ENCODE results near the gene OGFOD3.
"Not testable (repeated sequence)": the region's sequence is repeated elsewhere in the genome, so short reads cannot be mapped to it uniquely, and the experiment has no call there.

Gene OGFOD3, protein sequence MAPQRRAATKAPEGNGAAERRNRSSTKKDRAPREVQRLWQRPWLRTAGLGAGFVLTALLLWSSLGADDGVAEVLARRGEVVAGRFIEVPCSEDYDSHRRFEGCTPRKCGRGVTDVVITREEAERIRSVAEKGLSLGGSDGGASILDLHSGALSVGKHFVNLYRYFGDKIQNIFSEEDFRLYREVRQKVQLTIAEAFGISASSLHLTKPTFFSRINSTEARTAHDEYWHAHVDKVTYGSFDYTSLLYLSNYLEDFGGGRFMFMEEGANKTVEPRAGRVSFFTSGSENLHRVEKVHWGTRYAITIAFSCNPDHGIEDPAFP

DNA sequence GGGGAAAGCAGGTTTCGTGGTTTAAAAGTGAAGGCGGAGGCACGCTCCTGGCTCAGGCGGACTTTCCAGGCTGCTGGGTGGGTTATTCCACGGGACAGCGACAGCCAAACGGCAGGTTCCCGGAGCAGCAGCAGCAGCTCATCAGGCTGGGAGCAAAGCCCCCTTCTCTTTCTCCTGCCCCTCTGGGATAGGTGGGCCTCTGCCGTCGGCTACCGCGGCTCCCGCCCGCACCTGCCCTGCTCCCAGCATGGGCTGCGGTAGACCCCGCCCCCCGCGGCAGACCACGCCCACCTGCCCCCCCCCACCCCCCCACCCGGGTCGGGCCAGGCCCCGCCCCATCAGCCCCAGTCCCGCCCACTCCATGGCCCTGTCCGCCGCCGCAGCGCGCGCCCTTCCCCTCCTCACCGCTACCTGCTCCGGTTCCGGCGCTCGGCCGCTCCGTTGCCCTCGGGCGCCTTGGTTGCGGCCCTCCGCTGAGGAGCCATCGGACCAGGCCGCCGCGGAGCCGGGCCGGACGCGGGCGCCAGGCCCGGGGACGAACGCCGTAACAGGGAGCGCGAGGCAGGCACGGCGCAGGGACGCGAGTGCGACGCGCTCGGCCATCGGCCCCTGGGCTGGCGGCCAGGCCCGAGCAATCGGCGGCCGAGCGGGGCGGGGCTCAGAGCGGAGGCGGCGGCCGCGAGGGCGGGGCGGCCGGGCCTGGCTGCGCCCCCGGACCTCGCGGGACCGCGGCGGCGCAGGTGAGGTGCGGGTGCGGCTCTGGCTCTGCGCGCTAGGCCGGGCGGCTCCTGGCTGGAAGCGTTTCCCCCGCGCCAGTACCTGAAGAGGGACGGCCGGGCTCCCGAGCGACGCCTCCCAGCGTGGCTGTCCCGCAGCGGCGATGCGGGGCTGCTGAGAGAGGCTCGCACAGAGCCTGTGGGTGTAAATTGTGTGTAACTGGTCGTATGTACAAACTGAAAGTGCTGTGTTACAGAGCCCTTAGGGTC, at the start of gene OGFOD3, which contains the start of gene HEXD:
Gene OGFOD3 (minus strand): TSS at position 586 of the 986 bp plus-strand sequence. CDS start 101 bp downstream, at position 485.
Gene HEXD (plus strand): TSS at position 347 of the 986 bp plus-strand sequence. CDS start 1,453 bp downstream, outside the sequence.
- DNase-seq, result no peak

DNA sequence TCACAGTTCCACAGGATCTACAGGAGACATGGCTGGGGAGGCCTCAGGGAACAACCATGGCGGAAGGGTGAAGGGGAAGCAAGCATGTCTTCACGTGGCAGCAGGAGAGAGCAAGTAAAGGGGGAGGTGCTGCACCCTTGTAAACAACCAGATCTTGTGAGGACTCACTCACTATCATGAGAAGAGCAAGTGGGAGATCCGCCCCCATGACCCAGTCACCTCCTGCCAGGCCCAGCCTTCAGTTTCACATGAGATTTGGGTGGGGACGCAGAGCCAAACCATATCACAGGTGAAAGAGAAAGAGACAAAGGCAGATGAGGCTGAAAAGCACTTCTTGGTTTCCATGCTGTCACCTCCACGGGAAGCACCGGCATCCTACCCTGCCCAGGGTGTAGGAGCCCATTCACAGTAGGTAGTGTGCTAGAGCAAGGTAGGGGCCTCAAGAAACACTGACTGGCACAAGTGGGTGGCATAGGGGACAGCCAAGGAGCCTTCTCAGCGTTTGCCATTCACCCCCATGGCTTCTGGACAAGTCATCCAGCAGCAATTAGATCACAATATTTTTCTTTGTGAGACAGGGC, 46.7 kb upstream of the OGFOD3 start:
- no peak for DNase-seq

DNA sequence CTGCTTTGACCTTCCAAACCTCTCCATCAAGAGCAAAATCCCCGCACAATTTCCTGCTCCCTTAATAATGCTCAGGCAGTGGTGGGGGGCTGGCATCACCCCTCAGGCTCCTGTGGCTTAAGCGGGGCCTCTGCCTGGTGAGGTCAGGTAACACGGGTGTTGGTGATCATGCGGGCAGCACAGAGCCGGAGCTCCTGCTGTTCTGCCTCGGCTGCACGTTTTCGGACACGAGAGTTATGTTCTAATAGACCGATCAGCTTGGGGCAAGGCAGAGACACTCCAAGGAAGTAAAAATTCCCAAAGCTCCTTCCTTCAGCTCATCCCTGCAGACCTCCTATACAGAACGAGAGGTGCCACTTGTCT, 46.2 kb upstream of the OGFOD3 start:
- DNase-seq, result no peak

DNA sequence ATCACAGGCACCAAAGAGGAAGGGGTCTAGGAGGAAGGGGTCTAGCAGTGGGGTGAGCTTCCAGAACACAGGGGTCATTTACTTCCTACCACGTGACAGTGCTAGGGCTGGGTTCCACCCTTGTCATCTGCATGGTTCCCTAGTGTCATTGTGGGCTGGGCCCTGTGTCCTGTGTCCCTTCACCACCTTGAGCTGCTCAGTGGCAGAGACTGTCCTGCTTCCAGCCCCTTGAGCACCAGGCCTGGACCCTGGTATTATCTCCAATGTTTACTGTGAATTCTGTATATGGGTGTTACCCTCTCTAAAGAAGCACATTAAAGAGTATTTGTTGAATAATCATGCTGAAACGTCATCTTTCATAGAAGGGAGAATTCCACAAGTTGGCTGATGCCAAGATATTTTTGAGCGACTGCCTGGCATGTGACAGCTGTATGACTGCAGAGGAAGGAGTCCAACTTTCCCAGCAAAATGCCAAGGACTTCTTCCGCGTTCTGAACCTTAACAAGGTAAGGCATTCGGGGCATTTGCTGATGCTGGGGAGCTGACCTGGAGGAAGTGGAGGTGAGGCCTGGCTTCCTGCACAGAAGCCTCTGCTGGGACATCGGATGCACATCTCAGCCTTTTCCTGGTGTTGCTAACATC, 45.7 kb upstream of the OGFOD3 start:
- no peak for DNase-seq

DNA sequence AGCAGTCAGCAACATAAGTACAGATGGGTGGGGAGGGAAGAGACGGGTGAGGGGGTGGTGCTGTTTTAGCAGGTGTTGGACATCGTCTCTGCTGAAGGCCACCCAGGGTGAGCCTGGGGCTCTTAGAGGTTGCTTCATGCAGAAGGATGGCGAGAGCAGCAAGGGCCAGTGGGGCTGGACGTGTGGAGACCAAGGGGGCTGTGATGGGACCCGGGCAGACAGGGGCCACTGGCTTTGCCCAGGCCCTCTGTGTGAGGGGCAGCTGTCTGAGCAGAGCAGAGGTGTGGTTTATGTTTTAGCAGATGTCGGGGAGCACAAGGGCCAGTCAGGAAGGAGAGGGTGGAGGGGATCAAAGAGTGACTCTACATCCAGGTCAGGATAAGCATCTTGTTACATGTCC, 45.0 kb upstream of the OGFOD3 start:
- DNase-seq, result no peak

DNA sequence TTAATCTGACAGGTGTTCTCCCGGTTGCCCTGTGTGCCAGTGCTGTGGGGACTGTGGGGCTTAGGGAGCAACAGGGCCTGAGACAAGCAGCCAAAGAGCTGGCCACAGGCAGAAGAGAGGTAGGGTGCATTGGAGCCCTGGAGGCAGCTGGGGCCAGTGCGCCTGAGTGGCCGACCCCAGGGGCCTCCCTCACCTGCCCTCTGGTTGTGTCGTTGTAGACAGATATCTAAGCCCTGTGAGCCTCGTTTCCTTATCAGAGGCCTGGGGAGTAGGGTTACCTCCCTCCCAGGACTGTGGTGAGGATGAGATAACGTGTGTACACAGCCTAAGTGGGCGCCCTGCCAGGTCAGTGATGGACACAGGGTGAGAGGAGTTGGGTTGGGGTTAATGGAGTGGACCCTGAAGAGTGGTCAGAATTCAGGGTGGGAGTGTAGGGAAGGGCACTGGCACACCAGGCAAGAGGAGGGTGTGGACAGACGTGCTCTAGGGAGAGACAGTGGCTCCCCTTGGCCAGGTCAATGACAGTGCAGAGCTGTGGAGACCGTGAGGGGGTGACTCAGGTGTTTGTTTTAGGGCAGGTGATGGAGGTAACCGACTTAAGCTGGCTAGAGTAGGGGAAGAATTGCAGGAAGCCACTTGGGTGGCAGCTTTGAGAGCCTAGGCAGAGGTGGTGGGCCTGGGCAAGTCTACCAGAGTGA, 43.6 kb upstream of the OGFOD3 start:
- DNase-seq, result no peak

DNA sequence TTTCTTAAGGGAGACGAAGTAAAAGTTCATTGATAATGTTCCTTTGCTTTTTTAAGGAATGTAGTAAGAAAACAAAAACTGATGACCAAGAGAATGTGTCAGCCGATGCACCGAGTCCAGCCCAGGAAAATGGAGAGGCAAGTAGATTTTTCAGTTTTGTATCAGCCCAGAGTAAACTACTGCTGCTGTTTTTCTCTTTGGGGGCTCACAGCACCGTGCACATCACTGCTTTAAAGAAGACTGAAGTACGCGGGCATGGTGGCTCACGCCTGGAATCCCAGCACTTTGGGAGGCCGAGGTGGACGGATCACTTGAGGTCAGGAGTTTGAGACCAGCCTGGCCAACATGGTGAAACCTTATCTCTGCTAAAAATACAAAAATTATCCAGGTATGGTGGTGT, 41.5 kb upstream of the OGFOD3 start:
- not testable (repeated sequence) for DNase-seq

DNA sequence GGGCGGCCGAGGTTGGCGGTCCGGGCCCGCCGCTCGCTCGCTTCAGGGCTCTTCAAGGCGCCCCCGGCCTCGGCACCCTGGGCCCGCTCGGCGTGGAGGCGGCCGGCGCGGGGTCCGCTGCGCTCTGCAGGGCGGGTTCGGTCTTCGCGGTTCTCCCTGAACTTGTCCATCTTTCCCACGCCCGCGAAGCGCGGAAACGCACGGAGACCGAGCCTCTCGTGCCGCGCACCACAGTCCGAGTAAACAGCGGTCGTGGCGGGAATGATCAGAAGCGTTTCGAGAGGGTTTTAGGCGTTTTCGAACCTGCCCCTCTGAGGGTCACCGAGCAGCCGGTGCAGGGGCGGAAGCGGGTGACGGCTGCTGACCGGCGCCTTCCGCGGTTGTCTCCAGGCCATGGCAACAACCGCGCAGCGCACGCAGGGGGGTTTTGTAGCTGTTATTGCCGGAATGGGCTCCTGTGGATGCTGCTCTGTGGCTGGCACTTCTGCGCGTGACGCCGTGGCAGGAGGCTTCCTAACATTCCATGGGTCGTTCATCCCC, 40.6 kb upstream of the OGFOD3 start:
- no peak for DNase-seq

DNA sequence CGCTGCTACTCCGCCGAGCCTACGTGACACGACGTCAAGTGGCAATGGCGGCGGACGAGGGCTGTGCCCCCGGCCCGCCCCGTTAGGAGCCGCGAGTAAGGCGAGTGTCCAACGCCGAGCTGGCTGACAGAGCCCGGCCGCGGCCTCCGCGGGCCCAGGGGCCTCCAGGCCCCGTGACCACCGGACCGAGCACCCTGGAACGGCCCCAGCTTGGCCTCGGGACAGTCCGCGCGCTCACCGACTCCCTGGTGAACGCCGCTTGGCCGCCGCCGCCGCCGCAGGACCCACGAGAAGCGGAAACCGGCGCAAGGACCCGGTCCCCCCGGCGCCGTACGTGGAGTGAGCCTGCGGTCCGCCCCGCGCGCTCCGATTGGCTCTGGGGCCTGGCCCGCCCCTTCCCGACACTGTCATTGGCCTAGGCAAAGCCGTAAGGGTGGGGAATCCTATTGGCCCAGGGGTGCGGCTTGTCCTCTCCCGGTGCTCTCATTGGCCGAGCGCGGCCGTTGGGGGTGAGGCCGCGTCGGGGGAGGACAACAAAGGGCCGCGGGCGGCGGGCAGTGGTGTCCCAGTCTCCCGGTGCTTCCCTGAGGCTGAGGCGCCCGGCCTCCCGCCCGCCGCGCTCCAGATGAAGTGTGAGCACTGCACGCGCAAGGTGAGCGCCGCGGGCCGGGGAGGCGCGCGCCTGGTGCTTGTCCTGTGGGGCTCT, 39.9 kb upstream of the OGFOD3 start, which contains the start of gene NARF:
Gene NARF (plus strand): TSS at position 563 of the 706 bp plus-strand sequence. CDS start 63 bp downstream, at position 626.
- peak; percentile 91 for DNase-seq

DNA sequence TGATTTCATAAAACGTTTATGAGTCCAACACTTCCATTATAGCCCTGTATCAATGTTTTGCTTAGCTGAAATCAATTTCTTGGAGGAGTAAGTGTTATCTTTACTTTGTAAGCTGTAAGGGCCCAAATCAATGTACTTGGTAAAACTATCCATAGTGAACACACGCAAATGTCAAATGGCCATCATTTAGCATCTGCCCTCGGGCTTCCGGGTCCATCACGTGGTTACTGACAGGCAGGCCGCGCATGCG, 39.5 kb upstream of the OGFOD3 start:
- DNase-seq, result no peak

DNA sequence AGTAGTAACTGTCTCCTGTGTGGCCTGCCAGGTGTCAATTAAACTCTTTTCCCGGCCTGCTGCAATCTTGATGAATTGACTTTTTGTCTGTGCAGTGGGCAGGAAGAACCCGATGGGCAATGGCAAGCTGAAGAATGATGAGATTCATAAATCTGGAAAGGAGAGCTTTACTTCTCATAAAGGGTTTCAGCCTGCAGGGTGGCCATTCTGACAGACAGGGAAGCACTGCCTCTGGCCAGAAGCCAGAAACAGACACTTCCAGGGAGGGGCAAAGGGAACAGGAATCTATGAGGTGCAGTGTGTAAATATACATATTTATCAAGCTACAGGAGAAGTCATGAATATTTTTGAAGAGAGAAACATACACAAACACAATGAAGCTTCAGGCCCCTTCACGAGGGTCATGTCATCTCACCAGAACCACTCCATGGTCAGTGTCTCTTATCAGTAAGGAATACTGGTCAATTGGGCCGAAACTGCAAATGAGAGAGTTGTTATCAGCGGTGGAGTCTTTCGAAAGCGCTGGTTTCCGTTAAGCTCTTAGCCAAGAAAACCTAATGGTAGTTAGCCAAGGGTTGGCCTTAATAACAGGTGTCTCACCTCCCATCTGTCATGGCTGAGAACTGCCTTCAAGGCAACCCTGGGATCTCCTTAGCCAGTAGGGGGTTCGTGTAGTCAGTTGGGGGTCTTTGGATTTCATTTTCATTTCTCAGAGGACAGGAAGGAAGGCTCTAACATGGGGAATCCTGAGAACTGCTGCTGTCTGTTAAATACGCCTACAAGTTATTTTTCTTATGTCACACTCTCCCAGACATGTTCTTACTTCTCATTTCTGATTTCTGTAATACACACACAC, 38.9 kb upstream of the OGFOD3 start:
- no peak for DNase-seq

DNA sequence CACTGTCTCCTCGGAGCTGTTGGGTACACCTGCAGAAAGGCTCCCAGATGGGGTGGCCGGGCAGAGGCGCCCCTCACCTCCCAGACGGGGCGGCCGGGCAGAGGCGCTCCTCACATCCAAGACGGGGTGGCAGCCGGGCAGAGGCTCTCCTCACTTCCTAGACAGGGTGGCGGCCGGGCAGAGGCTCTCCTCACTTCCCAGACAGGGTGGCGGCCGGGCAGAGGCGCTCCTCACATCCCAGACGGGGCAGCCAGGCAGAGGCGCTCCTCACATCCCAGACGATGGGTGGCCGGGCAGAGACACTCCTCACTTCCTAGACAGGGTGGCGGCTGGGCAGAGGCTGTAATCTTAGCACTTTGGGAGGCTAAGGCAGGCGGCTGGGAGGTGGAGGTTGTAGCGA, 35.3 kb upstream of the OGFOD3 start:
- not testable (repeated sequence) for DNase-seq

DNA sequence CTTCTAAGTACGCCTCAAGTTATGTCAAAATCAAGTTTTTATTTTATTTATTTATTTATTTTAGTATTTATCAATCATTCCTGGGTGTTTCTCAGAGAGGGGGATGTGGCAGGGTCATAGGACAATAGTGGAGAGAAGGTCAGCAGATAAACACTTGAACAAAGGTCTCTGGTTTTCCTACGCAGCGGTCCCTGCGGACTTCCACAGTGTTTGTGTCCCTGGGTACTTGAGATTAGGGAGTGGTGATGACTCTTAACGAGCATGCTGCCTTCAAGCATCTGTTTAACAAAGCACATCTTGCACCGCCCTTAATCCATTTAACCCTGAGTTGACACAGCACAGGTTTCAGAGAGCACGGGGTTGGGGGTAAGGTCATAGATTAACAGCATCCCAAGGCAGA, 34.8 kb upstream of the OGFOD3 start:
- not testable (repeated sequence) for DNase-seq

DNA sequence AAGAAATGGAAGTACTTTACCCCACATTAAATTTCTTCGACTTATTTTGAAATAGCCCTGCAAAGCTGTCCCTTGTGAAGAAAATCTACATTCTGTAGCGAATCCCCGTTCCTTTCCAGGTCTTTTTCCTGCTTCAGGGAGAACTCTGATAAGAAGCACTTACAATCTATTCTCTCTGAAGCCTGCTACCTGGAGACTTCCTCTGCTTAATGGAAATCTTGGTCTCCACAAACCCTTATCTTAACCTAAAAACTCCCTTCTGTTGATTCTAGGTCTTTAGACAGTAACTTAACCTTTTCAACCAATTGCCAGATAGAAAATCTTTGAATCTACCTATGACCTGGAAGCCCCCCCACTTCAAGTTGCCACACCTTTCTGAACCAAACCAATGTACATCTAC, 33.8 kb upstream of the OGFOD3 start:
- no peak for DNase-seq

DNA sequence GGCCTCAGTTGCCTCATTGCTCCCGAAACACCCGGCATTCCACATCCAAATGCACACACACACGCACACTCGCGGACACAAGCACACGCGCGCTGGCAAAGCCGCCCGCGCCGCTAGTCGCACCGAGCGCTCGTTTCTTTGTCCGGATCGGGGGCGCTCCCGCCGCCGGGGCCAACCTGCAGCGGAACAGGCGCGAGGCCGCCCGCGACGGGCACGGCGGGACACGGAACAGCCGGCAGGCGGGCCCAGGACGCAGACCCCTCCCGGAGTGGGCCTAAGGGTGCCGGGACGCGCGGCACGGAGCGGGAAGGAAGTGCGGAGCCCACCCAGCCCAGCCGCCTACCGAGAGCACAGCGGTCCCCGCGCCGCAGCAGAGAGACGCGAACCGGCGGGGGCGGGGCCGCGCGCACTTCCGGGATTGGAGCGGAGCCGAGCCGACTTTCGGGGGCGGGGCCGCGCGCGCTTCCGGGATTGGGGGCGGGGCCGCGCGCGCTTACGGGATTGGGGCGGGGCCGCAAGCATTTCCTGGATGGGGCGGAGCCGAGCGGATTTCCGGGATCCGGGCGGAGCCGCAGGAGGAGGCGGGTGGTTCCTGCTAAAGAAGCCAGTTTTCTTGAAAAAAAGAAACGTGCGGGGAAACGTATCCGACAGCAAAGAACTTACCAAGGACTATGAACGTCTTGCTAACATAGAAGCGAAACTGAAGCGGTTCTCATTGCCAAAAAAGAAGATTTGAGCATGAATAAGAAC, 32.1 kb upstream of the OGFOD3 start, which contains the start of gene CYBC1:
Gene CYBC1 (minus strand): TSS at position 396 of the 750 bp plus-strand sequence. CDS start 1,498 bp downstream, outside the sequence.
- DNase-seq, result peak; percentile 60

DNA sequence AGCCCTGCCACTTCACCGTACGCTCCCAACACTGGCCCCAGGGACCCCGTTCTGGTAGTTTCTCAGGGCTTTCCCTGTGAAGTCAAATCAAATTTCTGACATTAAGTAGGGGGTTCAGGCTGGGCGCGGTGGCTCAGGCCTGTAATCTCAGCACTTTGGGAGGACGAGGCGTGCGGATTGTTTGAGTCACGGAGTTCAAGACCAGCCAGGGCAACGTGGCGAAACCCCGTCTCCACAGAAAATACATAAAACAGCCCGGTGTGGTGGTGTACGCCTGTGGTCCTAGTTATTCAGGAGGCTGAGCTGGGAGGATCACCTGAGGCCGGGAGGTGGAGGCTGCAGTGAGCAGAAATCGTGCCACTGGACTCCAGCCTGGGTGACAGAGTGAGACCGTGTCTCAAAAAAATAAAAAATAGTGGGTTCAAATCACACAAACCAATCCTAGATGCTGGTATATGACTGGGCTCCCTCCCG, 31.5 kb upstream of the OGFOD3 start:
- DNase-seq, result no peak

DNA sequence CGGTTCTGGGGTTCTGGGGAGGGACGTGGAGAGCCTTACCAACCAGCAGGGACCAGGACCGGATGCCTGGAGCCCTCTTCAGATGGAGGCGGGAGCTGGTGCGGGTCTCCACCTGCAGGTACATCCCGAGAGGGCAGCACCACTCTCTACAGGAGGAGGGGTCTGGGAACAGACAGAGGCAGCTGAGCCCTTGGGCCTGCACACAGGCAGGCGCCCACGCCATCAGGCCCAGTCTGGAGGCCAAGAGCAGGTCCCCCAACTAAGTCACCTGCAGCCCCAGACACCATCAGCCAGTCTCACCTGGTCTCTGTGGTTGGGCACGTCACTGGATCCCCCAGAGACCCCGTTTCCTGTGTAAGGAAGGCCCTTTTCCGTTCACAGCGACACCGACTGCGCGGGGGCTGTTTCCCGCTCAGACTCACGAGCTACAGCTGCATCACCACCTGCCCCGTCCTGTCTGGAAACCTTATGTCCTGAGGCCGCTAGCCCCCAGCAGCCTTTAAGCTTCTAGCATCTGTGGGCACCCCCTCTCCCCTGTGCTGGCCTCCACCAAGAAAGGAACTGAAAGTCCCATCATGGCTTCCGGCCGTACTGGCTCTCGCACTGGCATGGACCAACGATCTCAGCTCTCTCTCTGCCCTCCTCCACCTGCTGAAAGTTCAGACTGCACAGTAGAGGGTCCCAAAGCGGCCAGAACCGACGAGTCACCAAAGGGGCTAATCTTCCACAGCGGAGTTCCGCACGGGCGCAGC, 30.9 kb upstream of the OGFOD3 start:
- no peak for DNase-seq

DNA sequence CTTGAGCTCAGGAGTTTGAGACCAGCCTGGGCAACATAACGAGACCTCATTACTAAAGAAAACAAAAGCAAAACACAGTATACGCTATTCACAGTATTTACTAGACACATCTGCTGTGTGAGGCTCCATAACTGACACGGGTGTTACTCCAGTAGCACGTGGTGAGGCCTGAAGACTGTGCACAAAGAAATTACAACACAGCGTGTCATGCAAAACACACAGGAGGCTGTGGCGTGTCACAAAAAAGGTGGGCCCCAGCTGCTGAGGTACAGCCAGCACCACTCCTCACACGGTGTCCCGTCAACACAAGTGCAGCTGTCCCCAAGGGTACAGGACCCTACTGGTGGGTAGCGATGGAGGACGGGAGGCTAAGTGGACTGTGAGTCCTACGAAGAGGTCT, 29.5 kb upstream of the OGFOD3 start:
- DNase-seq, result no peak

DNA sequence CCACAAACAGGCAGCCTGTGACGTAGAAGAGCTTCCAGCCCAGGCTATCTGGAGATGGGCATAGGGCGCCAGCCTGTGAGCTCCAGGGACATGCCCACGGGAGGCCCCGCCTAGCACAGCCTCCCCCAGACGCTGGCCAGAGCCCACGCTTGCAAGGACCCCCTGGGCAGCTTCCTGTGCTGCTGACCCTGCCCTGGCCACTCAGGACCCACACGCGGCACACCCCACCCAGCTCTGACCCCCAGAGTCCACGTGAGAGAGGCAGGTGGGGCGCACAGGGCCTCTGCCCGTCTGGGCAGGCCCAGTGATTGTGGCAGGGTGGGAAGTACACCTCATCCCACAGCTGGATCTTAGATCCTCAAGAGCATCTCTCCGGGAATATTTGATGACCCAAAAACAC, 28.3 kb upstream of the OGFOD3 start:
- no peak for DNase-seq

Data from SIG-M5 (cell line).